ENCODE data around the gene MTERF1. TPM values are rescaled to one million over a fixed set of nuclear protein-coding genes. Genes with fewer than 3 reads are reported as not detected.

The MTERF1 gene
- total RNA-seq, 1 donor from 2014 or later = 19.5 TPM

DNA sequence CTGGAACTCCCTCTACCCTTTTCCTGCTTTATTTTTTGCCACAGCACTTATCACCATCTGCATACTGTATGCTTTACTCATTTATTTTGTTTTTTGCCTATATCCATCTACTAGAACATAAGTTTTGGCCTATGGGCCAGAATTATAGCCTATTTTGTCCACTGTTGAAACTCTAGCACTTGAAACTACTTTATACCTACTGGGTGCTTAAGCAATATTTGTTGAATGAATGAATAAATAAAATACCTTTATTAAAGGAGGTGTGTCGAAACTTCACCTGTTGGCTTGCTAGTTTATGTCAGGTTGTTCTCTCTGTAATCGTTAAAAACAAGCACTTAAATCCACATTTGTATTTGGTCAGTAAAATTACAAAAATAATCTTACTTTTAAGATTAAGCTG lies 53.3 kb downstream of the MTERF1 start:
- Mint-ChIP-seq H3K4me1 (ENCODE audit: low read depth) (peaks cover 4% of the 10 kb centered on the region), H3K27ac (no peak overlapping the region), H3K4me3 (ENCODE audit: low read depth) (no peak overlapping the region), H3K36me3 (ENCODE audit: insufficient read depth) (peaks cover 16% of the 10 kb centered on the region), H3K27me3 (no peaks in the 10 kb centered on the region), H3K9me3 (ENCODE audit: low read depth) (peaks cover 12% of the 10 kb centered on the region)
- DNase-seq (ENCODE audit: low spot score, unreplicated experiment) = no peak
- TF ChIP-seq, protein P1, sequence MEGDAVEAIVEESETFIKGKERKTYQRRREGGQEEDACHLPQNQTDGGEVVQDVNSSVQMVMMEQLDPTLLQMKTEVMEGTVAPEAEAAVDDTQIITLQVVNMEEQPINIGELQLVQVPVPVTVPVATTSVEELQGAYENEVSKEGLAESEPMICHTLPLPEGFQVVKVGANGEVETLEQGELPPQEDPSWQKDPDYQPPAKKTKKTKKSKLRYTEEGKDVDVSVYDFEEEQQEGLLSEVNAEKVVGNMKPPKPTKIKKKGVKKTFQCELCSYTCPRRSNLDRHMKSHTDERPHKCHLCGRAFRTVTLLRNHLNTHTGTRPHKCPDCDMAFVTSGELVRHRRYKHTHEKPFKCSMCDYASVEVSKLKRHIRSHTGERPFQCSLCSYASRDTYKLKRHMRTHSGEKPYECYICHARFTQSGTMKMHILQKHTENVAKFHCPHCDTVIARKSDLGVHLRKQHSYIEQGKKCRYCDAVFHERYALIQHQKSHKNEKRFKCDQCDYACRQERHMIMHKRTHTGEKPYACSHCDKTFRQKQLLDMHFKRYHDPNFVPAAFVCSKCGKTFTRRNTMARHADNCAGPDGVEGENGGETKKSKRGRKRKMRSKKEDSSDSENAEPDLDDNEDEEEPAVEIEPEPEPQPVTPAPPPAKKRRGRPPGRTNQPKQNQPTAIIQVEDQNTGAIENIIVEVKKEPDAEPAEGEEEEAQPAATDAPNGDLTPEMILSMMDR (IDR thresholded peaks at IDR 0.05; ENCODE audit: unreplicated experiment) = no peak

DNA sequence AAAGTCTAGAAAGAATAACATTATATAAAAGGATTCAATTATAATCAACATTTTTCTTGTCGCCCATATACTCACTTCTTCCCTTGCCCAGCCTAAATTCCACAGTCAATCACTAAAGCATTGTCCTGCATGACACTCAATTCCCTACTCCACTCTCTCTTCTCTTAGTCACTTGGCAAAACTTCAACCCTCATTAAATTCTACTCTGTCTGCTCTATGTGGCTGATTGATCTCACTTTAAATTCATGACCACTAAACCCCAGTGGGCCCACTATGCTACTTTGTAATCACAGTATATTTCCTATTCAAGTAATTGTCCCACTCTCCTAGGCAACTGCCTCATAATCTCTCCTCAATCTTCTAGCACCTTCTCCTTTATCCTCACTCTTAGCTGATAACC lies 54.1 kb downstream of the MTERF1 start:
- Mint-ChIP-seq H3K4me1 (ENCODE audit: low read depth) (peaks cover 4% of the 10 kb centered on the region), H3K9me3 (ENCODE audit: low read depth) (peaks cover 20% of the 10 kb centered on the region), H3K36me3 (ENCODE audit: insufficient read depth) (peaks cover 16% of the 10 kb centered on the region), H3K27me3 (no peaks in the 10 kb centered on the region), H3K27ac (no peak overlapping the region), H3K4me3 (ENCODE audit: low read depth) (no peak overlapping the region)
- no peak for DNase-seq (ENCODE audit: low spot score, unreplicated experiment)
- TF ChIP-seq, protein P1 (IDR thresholded peaks at IDR 0.05; ENCODE audit: unreplicated experiment) = no peak

- peaks cover 4% of the 10 kb centered on the region for H3K4me1 Mint-ChIP-seq (ENCODE audit: low read depth)
- H3K4me3 Mint-ChIP-seq (ENCODE audit: low read depth) = no peak overlapping the region
- peaks cover 37% of the 10 kb centered on the region for H3K9me3 Mint-ChIP-seq (ENCODE audit: low read depth)
- peaks cover 16% of the 10 kb centered on the region for H3K36me3 Mint-ChIP-seq (ENCODE audit: insufficient read depth)
- H3K27ac Mint-ChIP-seq = no peak overlapping the region
- TF ChIP-seq, protein P1 (IDR thresholded peaks at IDR 0.05; ENCODE audit: unreplicated experiment) = no peak
- DNase-seq (ENCODE audit: low spot score, unreplicated experiment) = no peak
- no peaks in the 10 kb centered on the region for H3K27me3 Mint-ChIP-seq
Measured at GRCh38 chr7:91824201-91824600, 56.3 kb downstream of the MTERF1 start.

Other genes starting within 250 kb of the MTERF1 start
- gene AKAP9, start 60.2 kb upstream of the MTERF1 start, total RNA-seq = 101 and 105 TPM in 2 replicates

Measured in progenitor cell of endocrine pancreas (in vitro differentiated cells).